Measurements from ENCODE around the gene TSSK3. TPM values are rescaled to one million over a fixed set of nuclear protein-coding genes. Genes with fewer than 3 reads are reported as not detected.

Gene TSSK3
- under 1 TPM; 0.63 to 0.70 TPM for total RNA-seq

GRCh38 chr1:32362474-32363313 lies at the start of gene TSSK3, which contains the start of gene FAM229A:
Gene TSSK3 (plus strand): TSS chr1:32362539. CDS start chr1:32362702, 163 bp downstream.
Gene FAM229A (minus strand): TSS chr1:32362485. CDS start chr1:32362091, 394 bp downstream.
- no peaks in the 10 kb centered on the region for H3K27me3 ChIP-seq
- DNase-seq (ENCODE audit: low spot score): no peak
- H3K27ac ChIP-seq: peak within 1 kb of the TSS in 1 of 2 donors; percentile 39
- TF ChIP-seq CTCF (IDR thresholded peaks at IDR 0.05): no peak
- H3K36me3 ChIP-seq: peaks cover 29% of the 10 kb centered on the region
- peak within 1 kb of the TSS; percentile 24 to 44 for H3K4me3 ChIP-seq
- H3K9me3 ChIP-seq: no peaks in the 10 kb centered on the region
- H3K4me1 ChIP-seq: peaks cover 0 to 20% of the 10 kb centered on the region in 2 donors

- DNase-seq (ENCODE audit: low spot score): no peak
- TF ChIP-seq CTCF (IDR thresholded peaks at IDR 0.05): no peak
- H3K4me1 ChIP-seq: peaks cover 0 to 12% of the 10 kb centered on the region in 2 donors
- H3K27ac ChIP-seq: no peak overlapping the region
- no peak overlapping the region for H3K4me3 ChIP-seq
- no peaks in the 10 kb centered on the region for H3K27me3 ChIP-seq
- H3K9me3 ChIP-seq: no peaks in the 10 kb centered on the region
- peaks cover 19% of the 10 kb centered on the region for H3K36me3 ChIP-seq
Measured at GRCh38 chr1:32316903-32317277, 45.4 kb upstream of the TSSK3 start.

- Histone ChIP-seq H3K27me3 (no peaks in the 10 kb centered on the region), H3K9me3 (no peaks in the 10 kb centered on the region), H3K36me3 (peaks cover 19% of the 10 kb centered on the region), H3K4me3 (no peak overlapping the region), H3K4me1 (peaks cover 0 to 12% of the 10 kb centered on the region in 2 donors), H3K27ac (no peak overlapping the region)
- no peak for DNase-seq (ENCODE audit: low spot score)
- TF ChIP-seq CTCF (IDR thresholded peaks at IDR 0.05): no peak
Measured at GRCh38 chr1:32318127-32318869, 44.0 kb upstream of the TSSK3 start.

- no peak overlapping the region for H3K27ac ChIP-seq
- no peak for DNase-seq (ENCODE audit: low spot score)
- no peak overlapping the region for H3K4me3 ChIP-seq
- H3K4me1 ChIP-seq: peaks cover 0 to 5% of the 10 kb centered on the region in 2 donors
- H3K9me3 ChIP-seq: no peaks in the 10 kb centered on the region
- peaks cover 20% of the 10 kb centered on the region for H3K36me3 ChIP-seq
- H3K27me3 ChIP-seq: no peaks in the 10 kb centered on the region
- TF ChIP-seq CTCF (IDR thresholded peaks at IDR 0.05): no peak
Measured at GRCh38 chr1:32321712-32322291, 40.5 kb upstream of the TSSK3 start.

- H3K36me3 ChIP-seq: peaks cover 43% of the 10 kb centered on the region
Measured at GRCh38 chr1:32327204-32327603, 35.1 kb upstream of the TSSK3 start.

More at GRCh38 chr1:32327204-32327603, 35.1 kb upstream of the TSSK3 start:
- no peaks in the 10 kb centered on the region for H3K4me1 ChIP-seq
- H3K27me3 ChIP-seq: no peaks in the 10 kb centered on the region
- no peak overlapping the region for H3K4me3 ChIP-seq
- no peaks in the 10 kb centered on the region for H3K9me3 ChIP-seq
- no peak for TF ChIP-seq CTCF (IDR thresholded peaks at IDR 0.05)
- no peak for DNase-seq (ENCODE audit: low spot score)
- H3K27ac ChIP-seq: no peak overlapping the region
